HepG2 (cell line): ENCODE data around the gene SURF2. TPM values are rescaled to one million over a fixed set of nuclear protein-coding genes. Genes with fewer than 3 reads are reported as not detected.

Source experiments
- DMTF1 ChIP-seq: sonication (generic); formaldehyde crosslinking; IDR thresholded peaks from 2 replicates; pipeline ENCODE4 v1.4.0; 2020; ENCODE audit warnings: mild to moderate bottlenecking, missing genetic modification reagents
- ESRRA ChIP-seq: sonication (generic); formaldehyde crosslinking; IDR thresholded peaks from 2 replicates; pipeline ENCODE4 v1.5.1; 2020; ENCODE audit warnings: mild to moderate bottlenecking, low read depth, missing genetic modification reagents
- FLYWCH1 ChIP-seq: sonication (generic); formaldehyde crosslinking; IDR thresholded peaks from 2 replicates; pipeline ENCODE4 v1.8.1; 2023; ENCODE audit warnings: mild to moderate bottlenecking, missing genetic modification reagents
- FOXA1 ChIP-seq, 2 experiments: fragments of 450-650 bp in 1 of 2; sonication (generic) in 1 of 2; formaldehyde crosslinking in 1 of 2; IDR thresholded peaks; 2 replicates each; pipeline versions ENCODE4 v1.4.0 to v1.6.1; 2016 to 2020; ENCODE audit warnings: missing genetic modification reagents in 1 of 2
- FOXM1 ChIP-seq: sonication (generic); formaldehyde crosslinking; IDR thresholded peaks from 2 replicates; pipeline ENCODE4 v1.5.0; 2020; ENCODE audit warnings: missing genetic modification reagents
- MIER3 ChIP-seq: IDR thresholded peaks from 2 replicates; pipeline ENCODE4 v1.6.1; 2016; ENCODE audit warnings: missing compliant biosample characterization, borderline replicate concordance
- PAF1 ChIP-seq: IDR thresholded peaks from 2 replicates; pipeline ENCODE4 v1.6.1; 2016; ENCODE audit warnings: missing genetic modification reagents, missing compliant biosample characterization
- TRIM24 ChIP-seq: sonication (generic); formaldehyde crosslinking; IDR thresholded peaks from 2 replicates; pipeline ENCODE4 v1.8.0; 2022; ENCODE audit warnings: mild to moderate bottlenecking, missing genetic modification reagents
- ZNF274 ChIP-seq: sonication (generic); formaldehyde crosslinking; IDR thresholded peaks from 2 replicates; pipeline ENCODE4 v1.5.1; 2020; ENCODE audit warnings: mild to moderate bottlenecking, missing genetic modification reagents
- ZNF558 ChIP-seq: sonication (generic); formaldehyde crosslinking; IDR thresholded peaks from 2 replicates; pipeline ENCODE4 v1.9.0; 2022; ENCODE audit warnings: mild to moderate bottlenecking, missing genetic modification reagents, borderline replicate concordance
- ZNF646 ChIP-seq: sonication (generic); formaldehyde crosslinking; IDR thresholded peaks from 2 replicates; pipeline ENCODE4 v1.9.0; 2021; ENCODE audit warnings: mild to moderate bottlenecking, missing genetic modification reagents
- ZNF678 ChIP-seq: sonication (generic); formaldehyde crosslinking; IDR thresholded peaks from 2 replicates; pipeline ENCODE4 v1.4.0; 2020; ENCODE audit warnings: mild to moderate bottlenecking, missing genetic modification reagents
- polyA plus RNA-seq, 8 experiments: library from polyadenylated mRNA; depleted of rRNA in 3 of 8; stranded (reverse) in 7 of 8; unstranded in 1 of 8; fragments of >200 nt; fragmentation: Illumina TruSeq in 4 of 8; extraction: Trizol in 4 of 8; gene quantifications; 2 replicates each; pipeline versions ENCODE4 v1.2.1 to v1.2.3, GENCODE V29; 2011 to 2016; ENCODE audit warnings: low read depth in 4 of 8, missing spikeins in 1 of 8, mixed read lengths in 1 of 8; ENCODE audit not compliant: insufficient read depth in 1 of 8
- total RNA-seq, 5 experiments: library from RNA; depleted of rRNA; stranded (reverse); fragments of >200 nt; fragmentation: Illumina TruSeq; extraction: Trizol; gene quantifications; 2 replicates each; pipeline ENCODE4 v1.2.3, GENCODE V29; 2016; ENCODE audit warnings: low read depth in 1 of 5
- TF ChIP-seq, protein P1 (sequence below): IDR thresholded peaks from 2 replicates; pipeline ENCODE4 v1.6.1; 2016; ENCODE audit warnings: control low read depth
- TF ChIP-seq, protein P2 (sequence below): IDR thresholded peaks from 2 replicates; pipeline ENCODE4 v1.6.1; 2012; ENCODE audit warnings: low read depth, low read length, improper control_type of control experiment
- TF ChIP-seq, protein P3 (sequence below): sonication (generic); formaldehyde crosslinking; IDR thresholded peaks from 2 replicates; pipeline ENCODE4 v1.8.1; 2023; ENCODE audit warnings: mild to moderate bottlenecking, inconsistent platforms, moderate library complexity, missing genetic modification reagents, borderline replicate concordance

Gene SURF2
- total and polyA plus RNA-seq, 2 of the 13 experiments (the other 11 are each of a cell fraction or from before 2014, with no cell fraction given): 6.3 to 13.6 TPM

DNA sequence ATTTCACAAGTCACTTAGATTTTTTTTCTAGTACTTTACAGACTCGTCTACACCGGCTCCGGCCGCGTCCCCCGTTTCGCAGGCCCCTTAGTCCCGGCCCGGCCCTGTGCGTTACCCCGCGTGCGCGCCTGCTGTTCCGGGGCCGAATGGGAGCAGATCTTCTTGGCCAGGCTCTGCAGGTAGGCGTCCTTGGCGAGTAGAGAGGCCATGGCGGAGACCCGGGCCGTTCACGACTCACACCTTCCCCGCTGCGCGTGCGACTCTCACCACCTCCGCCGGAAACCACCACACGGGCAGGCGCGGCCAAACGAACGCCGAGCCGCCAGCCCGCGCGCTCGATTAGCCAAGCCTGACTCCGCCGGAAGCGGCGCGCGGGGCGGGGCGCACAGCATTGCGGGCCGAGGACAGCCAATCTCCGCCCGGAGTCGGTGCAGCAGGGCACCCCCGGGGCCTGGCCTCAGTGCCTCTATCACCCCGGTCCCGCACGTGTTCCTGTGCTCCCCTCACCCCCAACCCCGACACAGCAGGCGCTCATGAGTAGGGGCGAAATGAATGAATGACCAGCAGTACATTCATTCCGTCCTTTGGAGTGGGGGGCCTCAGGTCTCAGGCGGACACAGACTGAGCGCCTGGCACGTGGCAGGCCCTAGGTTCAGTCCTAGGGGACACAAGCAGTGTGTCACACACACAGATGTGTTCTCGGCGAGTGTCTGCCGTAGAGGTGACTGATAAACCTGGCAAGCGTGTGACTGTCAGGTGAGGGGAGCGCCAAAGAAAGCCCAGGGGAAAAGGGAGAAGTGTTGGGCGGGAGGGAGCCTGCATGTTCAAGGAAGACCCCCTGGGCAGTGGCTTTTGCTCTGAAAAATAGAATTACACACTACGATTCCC is 20.2 kb upstream of the SURF2 start, which contains the start of gene SURF6 (continued):
- peak; percentile 86; the same call in 1 of the 2 replicates for TF ChIP-seq ZNF274 (CRISPR knock-in tag)
- TF ChIP-seq FOXM1 (CRISPR knock-in tag): no peak
- TF ChIP-seq, protein P1, sequence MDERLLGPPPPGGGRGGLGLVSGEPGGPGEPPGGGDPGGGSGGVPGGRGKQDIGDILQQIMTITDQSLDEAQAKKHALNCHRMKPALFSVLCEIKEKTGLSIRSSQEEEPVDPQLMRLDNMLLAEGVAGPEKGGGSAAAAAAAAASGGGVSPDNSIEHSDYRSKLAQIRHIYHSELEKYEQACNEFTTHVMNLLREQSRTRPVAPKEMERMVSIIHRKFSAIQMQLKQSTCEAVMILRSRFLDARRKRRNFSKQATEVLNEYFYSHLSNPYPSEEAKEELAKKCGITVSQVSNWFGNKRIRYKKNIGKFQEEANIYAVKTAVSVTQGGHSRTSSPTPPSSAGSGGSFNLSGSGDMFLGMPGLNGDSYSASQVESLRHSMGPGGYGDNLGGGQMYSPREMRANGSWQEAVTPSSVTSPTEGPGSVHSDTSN (CRISPR knock-in tag): no peak
- 0 out of 2 replicates have a peak, but pooled peaks have one; percentile 47 for TF ChIP-seq TRIM24 (CRISPR knock-in tag)
- peak; percentile 40; the same call in 1 of the 2 replicates for TF ChIP-seq ZNF678 (CRISPR knock-in tag)
- TF ChIP-seq ZNF558 (CRISPR knock-in tag): peak; percentile 89; the same call in 1 of the 2 replicates
- TF ChIP-seq MIER3: peak; percentile 92
- TF ChIP-seq ZNF646 (CRISPR knock-in tag): no peak
- TF ChIP-seq DMTF1 (CRISPR knock-in tag): peak; percentile 71; the same call in 1 of the 2 replicates
- TF ChIP-seq, protein P2, sequence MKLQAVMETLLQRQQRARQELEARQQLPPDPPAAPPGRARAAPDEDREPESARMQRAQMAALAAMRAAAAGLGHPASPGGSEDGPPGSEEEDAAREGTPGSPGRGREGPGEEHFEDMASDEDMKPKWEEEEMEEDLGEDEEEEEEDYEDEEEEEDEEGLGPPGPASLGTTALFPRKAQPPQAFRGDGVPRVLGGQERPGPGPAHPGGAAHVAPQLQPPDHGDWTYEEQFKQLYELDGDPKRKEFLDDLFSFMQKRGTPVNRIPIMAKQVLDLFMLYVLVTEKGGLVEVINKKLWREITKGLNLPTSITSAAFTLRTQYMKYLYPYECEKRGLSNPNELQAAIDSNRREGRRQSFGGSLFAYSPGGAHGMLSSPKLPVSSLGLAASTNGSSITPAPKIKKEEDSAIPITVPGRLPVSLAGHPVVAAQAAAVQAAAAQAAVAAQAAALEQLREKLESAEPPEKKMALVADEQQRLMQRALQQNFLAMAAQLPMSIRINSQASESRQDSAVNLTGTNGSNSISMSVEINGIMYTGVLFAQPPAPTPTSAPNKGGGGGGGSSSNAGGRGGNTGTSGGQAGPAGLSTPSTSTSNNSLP: no peak
- no peak for TF ChIP-seq PAF1 (CRISPR knock-in tag)
- TF ChIP-seq FLYWCH1 (CRISPR knock-in tag): no peak
- no peak for TF ChIP-seq FOXA1 (IDR thresholded peaks at IDR 0.05)
- TF ChIP-seq FOXA1 (CRISPR knock-in tag; IDR thresholded peaks at IDR 0.05): peak; percentile 67
- TF ChIP-seq, protein P3, sequence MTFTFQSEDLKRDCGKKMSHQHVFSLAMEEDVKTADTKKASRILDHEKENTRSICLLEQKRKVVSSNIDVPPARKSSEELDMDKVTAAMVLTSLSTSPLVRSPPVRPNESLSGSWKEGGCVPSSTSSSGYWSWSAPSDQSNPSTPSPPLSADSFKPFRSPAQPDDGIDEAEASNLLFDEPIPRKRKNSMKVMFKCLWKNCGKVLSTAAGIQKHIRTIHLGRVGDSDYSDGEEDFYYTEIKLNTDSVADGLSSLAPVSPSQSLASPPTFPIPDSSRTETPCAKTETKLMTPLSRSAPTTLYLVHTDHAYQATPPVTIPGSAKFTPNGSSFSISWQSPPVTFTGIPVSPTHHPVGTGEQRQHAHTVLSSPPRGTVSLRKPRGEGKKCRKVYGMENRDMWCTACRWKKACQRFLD (CRISPR knock-in tag): peak; percentile 54; the same call in 1 of the 2 replicates
- peak; percentile 72; the same call in 1 of the 2 replicates for TF ChIP-seq ESRRA (CRISPR knock-in tag)
